GM12864 (cell line): ENCODE results near the gene SNX1.
"Not testable (repeated sequence)": the region's sequence is repeated elsewhere in the genome, so short reads cannot be mapped to it uniquely, and the experiment has no call there.

Source experiments
- DNase-seq: peaks from one replicate; pipeline ENCODE4 v3.0.0-alpha.2; 2011; ENCODE audit warnings: low read depth
- H3K4me3 ChIP-seq: 2 replicates; pipeline ENCODE4 v1.5.1; 2011; ENCODE audit warnings: mild to moderate bottlenecking, low read depth, low read length, control low read depth
- CTCF ChIP-seq: IDR thresholded peaks from 2 replicates; pipeline ENCODE4 v1.5.1; 2011; ENCODE audit warnings: low read depth, mild to moderate bottlenecking, moderate library complexity, low read length, control low read depth, inconsistent platforms; ENCODE audit errors: missing control alignments

The SNX1 gene

DNA sequence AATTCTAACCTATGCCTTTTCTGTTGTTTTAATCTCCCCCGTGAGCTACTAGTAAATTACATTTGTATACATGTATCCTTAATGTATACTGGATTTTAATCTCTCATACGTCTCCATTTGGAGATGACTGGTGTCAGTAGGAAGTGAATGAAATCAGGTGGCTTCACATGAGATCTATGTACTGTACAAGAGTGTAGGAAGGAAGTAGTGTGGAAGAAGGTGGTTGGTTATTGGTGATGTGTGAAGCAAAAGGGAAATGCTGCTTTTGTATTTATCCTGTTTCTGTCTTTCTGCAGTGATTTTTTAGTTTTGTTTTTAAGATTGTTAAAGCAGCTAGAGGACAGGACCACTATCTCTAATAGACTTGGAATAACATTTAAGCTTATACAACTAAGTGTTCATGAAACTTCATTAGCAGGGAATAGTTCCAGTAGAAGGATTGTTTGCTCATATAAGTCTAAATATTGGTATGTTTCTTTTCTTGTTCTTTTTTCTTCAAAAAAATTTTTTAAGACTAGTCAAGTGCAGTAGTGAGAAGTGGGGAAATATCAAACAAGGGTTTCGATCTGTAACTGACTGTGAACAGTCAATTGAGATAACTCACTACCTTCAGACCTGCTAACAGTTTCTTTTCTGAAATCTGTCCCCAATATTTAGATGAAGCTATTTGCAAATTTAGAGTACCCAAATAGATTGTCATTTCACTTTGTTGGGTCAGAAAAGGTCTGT is 15.3 kb downstream of the SNX1 start:
- H3K4me3 ChIP-seq = no peak overlapping the region
- TF ChIP-seq CTCF = no peak
- DNase-seq = no peak

- no peak overlapping the region for H3K4me3 ChIP-seq
- no peak for DNase-seq
- TF ChIP-seq CTCF = no peak
Measured at GRCh38 chr15:64111679-64112050, 15.9 kb downstream of the SNX1 start.

DNA sequence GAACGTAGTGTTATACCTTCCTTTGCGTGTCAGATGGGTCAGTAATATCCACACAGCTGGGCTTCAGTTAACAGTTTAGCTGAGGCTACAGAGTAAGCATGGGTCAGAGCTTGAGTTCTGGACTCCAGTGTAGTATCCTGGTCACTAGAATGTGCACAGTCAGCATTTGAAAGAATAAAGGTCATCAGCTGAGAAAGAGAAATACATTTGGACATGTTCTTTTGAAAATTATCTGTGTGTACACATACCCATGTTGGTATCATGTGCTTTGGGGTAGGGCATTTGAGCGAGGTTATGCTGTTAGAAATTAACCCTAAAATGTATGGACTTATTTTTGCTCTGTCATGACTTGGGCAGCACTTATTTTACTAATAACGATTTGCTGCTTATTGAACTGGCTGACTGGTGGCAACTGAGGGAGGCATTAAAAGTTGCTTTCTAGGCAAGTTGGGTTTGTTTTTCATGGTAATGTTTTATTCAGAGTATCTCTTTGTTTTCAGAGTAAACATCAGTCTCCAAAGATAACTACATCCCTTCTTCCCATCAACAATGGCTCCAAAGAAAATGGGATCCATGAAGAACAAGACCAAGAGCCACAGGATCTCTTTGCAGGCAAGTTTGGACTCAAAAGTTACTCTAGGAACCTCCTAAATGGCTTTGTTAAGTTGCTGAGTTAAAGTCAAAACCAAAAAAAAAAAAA is 16.4 kb downstream of the SNX1 start:
- no peak overlapping the region for H3K4me3 ChIP-seq
- TF ChIP-seq CTCF = no peak
- no peak for DNase-seq

GRCh38 chr15:64112904-64113303 is 17.1 kb downstream of the SNX1 start:
- DNase-seq = no peak
- TF ChIP-seq CTCF = no peak
- H3K4me3 ChIP-seq = no peak overlapping the region

DNA sequence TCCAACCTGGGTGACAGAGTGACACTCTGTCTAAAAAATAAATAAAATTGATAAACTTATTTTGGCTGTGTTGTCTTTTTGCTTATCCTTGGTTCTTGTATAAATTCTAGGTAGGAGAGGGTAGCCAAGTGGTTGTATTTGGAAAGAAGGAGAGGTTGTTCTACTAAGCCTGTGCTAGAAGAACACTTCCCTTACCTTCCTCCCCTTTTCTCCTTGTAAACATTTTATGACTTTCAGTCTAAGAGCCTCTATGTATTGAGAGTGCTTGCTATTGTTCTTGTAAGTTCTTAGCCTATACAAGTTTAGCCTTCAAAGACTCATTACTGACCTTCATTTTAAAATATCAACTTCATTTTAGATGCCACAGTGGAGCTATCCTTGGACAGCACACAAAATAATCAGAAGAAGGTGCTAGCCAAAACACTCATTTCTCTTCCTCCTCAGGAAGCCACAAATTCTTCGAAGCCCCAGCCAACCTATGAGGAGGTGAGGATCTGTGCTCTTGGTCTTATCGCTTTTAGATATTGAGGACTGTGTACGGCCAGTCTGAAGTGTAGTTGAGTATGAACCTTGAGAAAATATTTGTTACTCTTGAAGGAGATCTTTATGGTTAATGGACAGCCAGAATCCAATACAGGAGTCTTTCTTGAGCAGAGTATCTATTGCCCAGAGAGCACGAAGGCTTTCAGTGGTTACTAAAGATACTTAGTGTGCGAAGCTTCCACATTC is 22.1 kb downstream of the SNX1 start:
- no peak for TF ChIP-seq CTCF
- no peak overlapping the region for H3K4me3 ChIP-seq
- DNase-seq = no peak

- not testable (repeated sequence) for H3K4me3 ChIP-seq, DNase-seq
Measured at GRCh38 chr15:64120322-64120721, 24.5 kb downstream of the SNX1 start.

GRCh38 chr15:64121614-64122013 is 25.8 kb downstream of the SNX1 start:
- no peak for DNase-seq
- H3K4me3 ChIP-seq = no peak overlapping the region
- TF ChIP-seq CTCF = no peak
